SH-SY5Y (cell line): Measurements from ENCODE around the gene TARDBP.

ENCODE experiments used
- GATA2 ChIP-seq: IDR thresholded peaks from 2 replicates; pipeline ENCODE4 v1.6.1; 2011; ENCODE audit warnings: mild to moderate bottlenecking, low read depth, low read length
- GATA3 ChIP-seq: IDR thresholded peaks from 2 replicates; pipeline ENCODE4 v1.6.1; 2011; ENCODE audit warnings: low read depth, mild to moderate bottlenecking, low read length, moderate library complexity

DNA sequence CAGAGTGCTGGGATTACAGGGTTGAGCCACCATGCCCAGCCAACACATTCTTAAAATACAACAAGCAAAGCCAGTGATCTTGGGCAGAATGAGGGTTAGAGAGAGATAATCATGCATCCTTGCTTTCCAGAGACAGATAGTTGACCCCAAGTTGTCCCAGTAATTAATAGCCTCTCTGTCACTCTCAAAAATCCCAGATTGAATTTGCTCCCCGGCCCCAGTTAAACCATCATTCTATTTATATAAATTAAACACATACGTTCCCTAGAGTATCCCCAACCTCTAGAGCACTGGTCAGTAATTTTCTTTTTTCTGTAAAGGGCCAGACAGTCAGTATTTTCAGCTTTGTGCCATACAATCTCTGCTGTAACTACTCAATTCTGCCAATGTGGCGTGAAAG, 16.4 kb upstream of the TARDBP start:
- TF ChIP-seq GATA3 (no peak), GATA2 (no peak)
